Measurements from ENCODE around the gene PPP1R10. TPM values are rescaled to one million over a fixed set of nuclear protein-coding genes. Genes with fewer than 3 reads are reported as not detected.
"Not testable (repeated sequence)": the region's sequence is repeated elsewhere in the genome, so short reads cannot be mapped to it uniquely, and the experiment has no call there.

Gene PPP1R10
- total and polyA plus RNA-seq, 2 donors, result 24.9 to 37.8 TPM

GRCh38 chr6:30603961-30604360 is 13.1 kb downstream of the PPP1R10 start:
- Histone ChIP-seq H3K27me3 (ENCODE audit: control insufficient read depth in 2 of 2, insufficient read depth in 1 of 2, low read length in 1 of 2) (no peaks in the 10 kb centered on the region), H3K9me3 (ENCODE audit: control insufficient read depth in 2 of 2, insufficient read depth in 1 of 2, low read length in 1 of 2) (no peaks in the 10 kb centered on the region), H3K27ac (ENCODE audit: low read depth in 1 of 2, low read length in 1 of 2) (no peak overlapping the region), H3K36me3 (ENCODE audit: control insufficient read depth in 2 of 2, insufficient read depth in 2 of 2, low read length in 1 of 2) (peaks cover 80 to 92% of the 10 kb centered on the region in 2 donors), H3K4me1 (ENCODE audit: control insufficient read depth in 2 of 2, insufficient read depth in 2 of 2, low read length in 2 of 2) (peaks cover 0 to 10% of the 10 kb centered on the region in 2 donors), H3K4me3 (ENCODE audit: low read length in 2 of 2) (no peak overlapping the region)
- WGBS, result 98% methylated on average over 13 of the region's 13 CpGs
- DNase-seq (ENCODE audit: low read depth in 6 of 9, low spot score in 9 of 9), result no peak

- Histone ChIP-seq H3K4me1 (ENCODE audit: control insufficient read depth in 2 of 2, insufficient read depth in 2 of 2, low read length in 2 of 2) (peaks cover 0 to 10% of the 10 kb centered on the region in 2 donors), H3K9me3 (ENCODE audit: control insufficient read depth in 2 of 2, insufficient read depth in 1 of 2, low read length in 1 of 2) (no peaks in the 10 kb centered on the region), H3K27ac (ENCODE audit: low read depth in 1 of 2, low read length in 1 of 2) (no peak overlapping the region), H3K27me3 (ENCODE audit: control insufficient read depth in 2 of 2, insufficient read depth in 1 of 2, low read length in 1 of 2) (no peaks in the 10 kb centered on the region), H3K4me3 (ENCODE audit: low read length in 2 of 2) (no peak overlapping the region), H3K36me3 (ENCODE audit: control insufficient read depth in 2 of 2, insufficient read depth in 2 of 2, low read length in 1 of 2) (peaks cover 67 to 75% of the 10 kb centered on the region in 2 donors)
- DNase-seq (ENCODE audit: low read depth in 6 of 9, low spot score in 9 of 9), result no peak
- WGBS, result 93% methylated on average over 39 of the region's 39 CpGs
Observed at GRCh38 chr6:30601815-30602641, 15.0 kb downstream of the PPP1R10 start.

GRCh38 chr6:30601436-30601814 is 15.6 kb downstream of the PPP1R10 start:
- H3K4me3 ChIP-seq (ENCODE audit: low read length in 2 of 2), result no peak overlapping the region
- WGBS, result 20% methylated on average over 6 of the region's 6 CpGs

GRCh38 chr6:30600451-30600961 is 16.5 kb downstream of the PPP1R10 start:
- peaks cover 0 to 10% of the 10 kb centered on the region in 2 donors for H3K4me1 ChIP-seq (ENCODE audit: control insufficient read depth in 2 of 2, insufficient read depth in 2 of 2, low read length in 2 of 2)
- no peak for DNase-seq (ENCODE audit: low read depth in 6 of 9, low spot score in 9 of 9)
- peaks cover 57 to 61% of the 10 kb centered on the region in 2 donors for H3K36me3 ChIP-seq (ENCODE audit: control insufficient read depth in 2 of 2, insufficient read depth in 2 of 2, low read length in 1 of 2)
- 95% methylated on average over 10 of the region's 10 CpGs for WGBS
- no peak overlapping the region for H3K4me3 ChIP-seq (ENCODE audit: low read length in 2 of 2)
- H3K27me3 ChIP-seq (ENCODE audit: control insufficient read depth in 2 of 2, insufficient read depth in 1 of 2, low read length in 1 of 2), result no peaks in the 10 kb centered on the region
- H3K27ac ChIP-seq (ENCODE audit: low read depth in 1 of 2, low read length in 1 of 2), result no peak overlapping the region
- no peaks in the 10 kb centered on the region for H3K9me3 ChIP-seq (ENCODE audit: control insufficient read depth in 2 of 2, insufficient read depth in 1 of 2, low read length in 1 of 2)

More at GRCh38 chr6:30601436-30601814, 15.6 kb downstream of the PPP1R10 start:
- H3K27ac ChIP-seq (ENCODE audit: low read depth in 1 of 2, low read length in 1 of 2), result peak overlapping the region in 1 of 2 donors; percentile 15
- H3K36me3 ChIP-seq (ENCODE audit: control insufficient read depth in 2 of 2, insufficient read depth in 2 of 2, low read length in 1 of 2), result peaks cover 64 to 69% of the 10 kb centered on the region in 2 donors
- peaks cover 0 to 10% of the 10 kb centered on the region in 2 donors for H3K4me1 ChIP-seq (ENCODE audit: control insufficient read depth in 2 of 2, insufficient read depth in 2 of 2, low read length in 2 of 2)
- DNase-seq (ENCODE audit: low read depth in 6 of 9, low spot score in 9 of 9), result no peak
- no peaks in the 10 kb centered on the region for H3K9me3 ChIP-seq (ENCODE audit: control insufficient read depth in 2 of 2, insufficient read depth in 1 of 2, low read length in 1 of 2)
- no peaks in the 10 kb centered on the region for H3K27me3 ChIP-seq (ENCODE audit: control insufficient read depth in 2 of 2, insufficient read depth in 1 of 2, low read length in 1 of 2)

GRCh38 chr6:30599625-30600324 is 17.3 kb downstream of the PPP1R10 start:
- Histone ChIP-seq H3K27ac (ENCODE audit: low read depth in 1 of 2, low read length in 1 of 2) (peak overlapping the region in 1 of 2 donors; percentile 26), H3K4me3 (ENCODE audit: low read length in 2 of 2) (no peak overlapping the region), H3K27me3 (ENCODE audit: control insufficient read depth in 2 of 2, insufficient read depth in 1 of 2, low read length in 1 of 2) (no peaks in the 10 kb centered on the region), H3K9me3 (ENCODE audit: control insufficient read depth in 2 of 2, insufficient read depth in 1 of 2, low read length in 1 of 2) (no peaks in the 10 kb centered on the region), H3K4me1 (ENCODE audit: control insufficient read depth in 2 of 2, insufficient read depth in 2 of 2, low read length in 2 of 2) (peaks cover 0 to 10% of the 10 kb centered on the region in 2 donors), H3K36me3 (ENCODE audit: control insufficient read depth in 2 of 2, insufficient read depth in 2 of 2, low read length in 1 of 2) (peaks cover 51 to 57% of the 10 kb centered on the region in 2 donors)
- DNase-seq (ENCODE audit: low read depth in 6 of 9, low spot score in 9 of 9), result no peak
- WGBS, result 97% methylated on average over 13 of the region's 13 CpGs

GRCh38 chr6:30598912-30599624 is 18.0 kb downstream of the PPP1R10 start:
- DNase-seq (ENCODE audit: low read depth in 6 of 9, low spot score in 9 of 9), result no peak
- 87% methylated on average over 12 of the region's 12 CpGs for WGBS
- Histone ChIP-seq H3K4me3 (ENCODE audit: low read length in 2 of 2) (no peak overlapping the region), H3K36me3 (ENCODE audit: control insufficient read depth in 2 of 2, insufficient read depth in 2 of 2, low read length in 1 of 2) (peaks cover 50 to 57% of the 10 kb centered on the region in 2 donors), H3K27me3 (ENCODE audit: control insufficient read depth in 2 of 2, insufficient read depth in 1 of 2, low read length in 1 of 2) (no peaks in the 10 kb centered on the region), H3K9me3 (ENCODE audit: control insufficient read depth in 2 of 2, insufficient read depth in 1 of 2, low read length in 1 of 2) (no peaks in the 10 kb centered on the region), H3K4me1 (ENCODE audit: control insufficient read depth in 2 of 2, insufficient read depth in 2 of 2, low read length in 2 of 2) (peaks cover 0 to 10% of the 10 kb centered on the region in 2 donors), H3K27ac (ENCODE audit: low read depth in 1 of 2, low read length in 1 of 2) (peak overlapping the region in 1 of 2 donors; percentile 26)

GRCh38 chr6:30597315-30598144 is 19.5 kb downstream of the PPP1R10 start:
- not testable (repeated sequence) for H3K27ac ChIP-seq (ENCODE audit: low read depth in 1 of 2, low read length in 1 of 2)
- WGBS, result 84% methylated on average over 15 of the region's 15 CpGs

GRCh38 chr6:30592287-30592686 is 24.8 kb downstream of the PPP1R10 start:
- no peaks in the 10 kb centered on the region for H3K4me1 ChIP-seq (ENCODE audit: control insufficient read depth in 2 of 2, insufficient read depth in 2 of 2, low read length in 2 of 2)

More at GRCh38 chr6:30597315-30598144, 19.5 kb downstream of the PPP1R10 start:
- H3K27me3 ChIP-seq (ENCODE audit: control insufficient read depth in 2 of 2, insufficient read depth in 1 of 2, low read length in 1 of 2); H3K4me1 ChIP-seq (ENCODE audit: control insufficient read depth in 2 of 2, insufficient read depth in 2 of 2, low read length in 2 of 2); H3K4me3 ChIP-seq (ENCODE audit: low read length in 2 of 2); H3K9me3 ChIP-seq (ENCODE audit: control insufficient read depth in 2 of 2, insufficient read depth in 1 of 2, low read length in 1 of 2): not testable (repeated sequence)
- peaks cover 37 to 52% of the 10 kb centered on the region in 2 donors for H3K36me3 ChIP-seq (ENCODE audit: control insufficient read depth in 2 of 2, insufficient read depth in 2 of 2, low read length in 1 of 2)
- DNase-seq (ENCODE audit: low read depth in 6 of 9, low spot score in 9 of 9), result peak in 8 of 9 donors; percentile 48 to 84 (median 68)

More at GRCh38 chr6:30592287-30592686, 24.8 kb downstream of the PPP1R10 start:
- H3K4me3 ChIP-seq (ENCODE audit: low read length in 2 of 2), result no peak overlapping the region
- no peak for DNase-seq (ENCODE audit: low read depth in 6 of 9, low spot score in 9 of 9)
- H3K9me3 ChIP-seq (ENCODE audit: control insufficient read depth in 2 of 2, insufficient read depth in 1 of 2, low read length in 1 of 2), result no peaks in the 10 kb centered on the region
- H3K36me3 ChIP-seq (ENCODE audit: control insufficient read depth in 2 of 2, insufficient read depth in 2 of 2, low read length in 1 of 2), result peaks cover 56 to 68% of the 10 kb centered on the region in 2 donors
- H3K27me3 ChIP-seq (ENCODE audit: control insufficient read depth in 2 of 2, insufficient read depth in 1 of 2, low read length in 1 of 2), result no peaks in the 10 kb centered on the region
- WGBS, result 100% methylated on average over 1 of the region's 1 CpG
- no peak overlapping the region for H3K27ac ChIP-seq (ENCODE audit: low read depth in 1 of 2, low read length in 1 of 2)
